NOMO-1 (cell line): Measurements from ENCODE around the gene TMEM125.

ENCODE experiments used
- DNase-seq, 2 experiments: peaks; one replicate each; lab custom pipeline; 2025; ENCODE audit not compliant: unreplicated experiment in 2 of 2; lab: John Stamatoyannopoulos, UW

TMEM125 gene

GRCh38 chr1:43246466-43247213 is 23.1 kb upstream of the TMEM125 start:
- DNase-seq, result no peak

- DNase-seq, result no peak
Measured at GRCh38 chr1:43247256-43247921, 22.4 kb upstream of the TMEM125 start.

- no peak for DNase-seq
Measured at GRCh38 chr1:43250351-43250761, 19.4 kb upstream of the TMEM125 start.

- no peak for DNase-seq
Measured at GRCh38 chr1:43251024-43251423, 18.8 kb upstream of the TMEM125 start.

- DNase-seq, result no peak
Measured at GRCh38 chr1:43252225-43252624, 17.6 kb upstream of the TMEM125 start.

DNA sequence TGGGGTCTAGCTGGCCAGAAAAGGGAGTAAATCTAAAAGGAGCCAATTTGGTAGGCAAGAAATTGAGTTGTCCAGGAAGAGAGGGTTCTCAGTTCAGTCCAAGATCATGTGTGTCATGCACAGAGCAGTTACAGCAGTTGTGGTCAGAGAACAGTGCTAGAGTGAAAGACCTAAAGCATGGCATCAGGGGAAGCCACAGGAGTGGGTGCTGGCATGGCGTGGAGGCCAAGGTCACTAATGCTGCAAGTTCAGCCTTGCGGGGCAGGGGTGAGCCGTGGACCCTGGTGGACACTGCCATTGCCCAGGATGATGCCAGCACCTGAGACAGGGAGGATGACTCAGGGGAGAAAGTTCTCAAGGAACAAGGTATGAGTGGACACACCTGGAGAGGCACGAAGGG is 16.6 kb upstream of the TMEM125 start:
- no peak for DNase-seq

DNA sequence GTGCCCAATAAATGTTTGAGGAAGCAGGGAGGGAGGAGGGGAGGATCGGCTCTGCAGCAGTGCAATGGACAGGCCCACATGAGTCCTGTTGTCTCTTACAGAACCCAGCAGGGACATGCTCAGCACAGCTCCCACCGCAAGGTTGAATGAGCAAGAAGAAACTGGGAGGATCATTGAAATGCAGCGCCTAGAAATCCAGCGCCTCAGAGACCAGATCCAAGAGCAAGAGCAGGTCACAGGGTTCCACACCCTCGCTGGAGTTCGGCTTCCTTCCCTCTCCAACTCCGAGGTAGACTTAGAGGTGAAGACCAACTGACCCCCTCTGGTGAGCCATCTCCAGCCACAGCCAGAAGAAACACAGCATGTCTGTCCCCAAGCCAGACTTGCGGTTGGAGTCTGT is 15.9 kb upstream of the TMEM125 start:
- DNase-seq, result no peak

DNA sequence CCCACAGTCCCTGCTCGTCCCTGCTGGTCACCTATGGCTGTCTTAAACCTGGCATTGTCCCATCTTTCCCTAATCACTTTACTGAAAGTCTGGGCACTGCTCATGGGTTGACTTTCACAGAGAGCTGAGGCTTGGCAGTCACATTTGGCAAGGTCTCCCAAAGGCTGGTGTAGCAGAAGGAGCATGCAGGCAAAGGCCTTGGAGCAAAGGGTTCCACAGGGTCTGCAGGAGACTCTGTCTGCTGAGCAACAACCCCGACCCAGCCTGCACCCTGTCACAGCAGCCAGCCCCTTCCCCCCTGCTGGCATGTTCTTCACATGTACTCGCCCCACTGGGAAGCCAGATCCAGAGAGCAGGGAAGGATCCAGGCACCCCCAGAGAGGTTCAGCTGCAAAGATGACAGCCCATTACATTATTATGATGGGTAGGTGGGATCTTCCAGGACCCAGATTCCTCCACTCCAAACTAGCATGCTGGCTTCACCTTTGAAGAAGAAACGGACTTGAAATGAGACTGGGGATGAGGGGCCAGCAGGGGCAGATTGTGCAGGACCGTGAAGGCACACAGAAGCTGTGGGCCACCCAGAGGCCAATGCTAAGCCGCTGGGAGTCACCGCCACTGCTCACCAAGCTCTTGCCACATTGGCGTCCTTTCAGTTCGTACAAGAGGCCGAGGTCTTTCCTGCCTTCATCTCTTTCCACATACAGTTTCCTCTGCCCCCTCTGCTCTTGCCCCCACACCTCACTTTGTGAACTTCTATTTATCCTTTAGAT is 14.2 kb upstream of the TMEM125 start:
- DNase-seq, result no peak

DNA sequence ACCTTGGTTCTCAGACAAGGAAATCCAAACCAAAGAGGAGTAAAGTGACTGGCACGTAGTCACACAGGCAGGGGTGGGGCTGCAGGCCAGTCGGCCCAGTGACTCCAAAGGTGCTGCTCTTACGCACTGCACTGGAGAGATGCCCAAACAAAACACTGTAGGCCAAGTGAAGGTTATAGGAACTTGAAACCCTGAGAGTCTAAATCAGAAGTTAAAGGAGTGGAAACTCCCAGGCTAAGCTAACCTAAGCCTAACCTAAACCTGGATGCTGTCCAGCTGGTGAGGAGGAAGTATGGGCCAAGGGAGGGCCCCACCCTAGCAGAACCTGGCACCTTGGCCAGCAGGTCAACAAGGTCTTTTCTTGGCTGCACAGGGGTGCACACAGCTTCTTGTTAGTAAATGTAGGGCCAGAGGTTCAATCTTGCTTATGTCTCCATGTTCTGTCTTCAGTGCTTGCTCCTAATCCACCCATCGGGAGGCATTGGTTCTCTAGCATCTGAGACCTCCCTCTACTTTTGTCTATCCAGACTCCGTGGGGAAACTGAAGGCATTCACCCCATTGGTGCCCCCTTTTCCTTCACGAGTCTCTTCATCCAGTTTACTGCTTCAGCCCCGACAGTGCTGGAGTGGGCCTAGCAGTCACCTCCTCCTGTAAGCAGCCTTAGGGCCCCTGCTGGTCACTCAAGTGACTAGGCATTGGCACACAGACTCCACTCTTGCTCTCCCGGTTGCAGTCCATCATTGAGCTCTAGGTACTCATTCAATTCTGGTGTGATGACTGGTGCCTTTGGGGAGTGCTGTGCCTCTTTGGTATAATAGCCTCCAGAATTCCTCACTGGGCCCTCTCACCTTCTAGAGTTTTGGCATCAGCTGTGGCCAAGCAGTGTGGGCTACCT is 12.9 kb upstream of the TMEM125 start:
- DNase-seq, result no peak

GRCh38 chr1:43258370-43258769 is 11.4 kb upstream of the TMEM125 start:
- no peak for DNase-seq

DNA sequence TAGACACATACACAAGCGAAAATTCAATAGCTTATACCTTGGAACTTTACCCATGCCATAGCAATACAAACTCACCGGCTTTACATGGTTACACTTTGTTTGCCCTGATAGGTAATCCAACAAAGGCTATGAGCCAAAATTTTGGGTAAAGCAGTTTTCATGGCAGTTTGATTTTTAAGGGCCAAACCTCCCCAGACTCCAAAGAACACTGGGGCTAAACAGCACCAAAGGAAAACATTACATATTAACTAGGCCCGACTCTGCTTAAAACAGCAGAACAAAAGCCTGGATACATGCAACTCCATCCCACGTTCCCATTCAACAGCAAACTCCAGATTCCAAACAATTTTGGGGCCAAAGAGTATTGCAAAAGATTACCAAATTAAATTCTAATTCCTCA is 4.4 kb upstream of the TMEM125 start:
- DNase-seq, result no peak

DNA sequence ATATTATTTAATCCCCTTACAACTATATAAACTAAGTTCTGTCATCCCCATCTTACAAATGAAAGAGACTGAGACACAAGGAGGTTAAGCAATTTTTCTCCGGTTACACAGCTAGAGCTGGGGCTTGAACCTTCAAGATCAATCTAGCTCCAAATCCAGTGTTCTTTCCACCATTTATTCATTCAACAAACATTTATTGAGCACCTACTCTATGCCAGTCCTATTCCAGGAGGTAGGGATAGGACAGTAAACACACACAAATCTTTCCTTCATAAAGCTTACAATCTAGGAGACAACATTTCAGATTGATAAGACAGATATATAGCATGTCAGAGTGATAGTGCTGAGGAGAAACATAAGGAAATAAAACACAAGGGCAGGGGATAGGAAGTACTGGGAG is 2.9 kb upstream of the TMEM125 start:
- no peak for DNase-seq

- no peak for DNase-seq
Measured at GRCh38 chr1:43267291-43267805, 2.4 kb upstream of the TMEM125 start.

DNA sequence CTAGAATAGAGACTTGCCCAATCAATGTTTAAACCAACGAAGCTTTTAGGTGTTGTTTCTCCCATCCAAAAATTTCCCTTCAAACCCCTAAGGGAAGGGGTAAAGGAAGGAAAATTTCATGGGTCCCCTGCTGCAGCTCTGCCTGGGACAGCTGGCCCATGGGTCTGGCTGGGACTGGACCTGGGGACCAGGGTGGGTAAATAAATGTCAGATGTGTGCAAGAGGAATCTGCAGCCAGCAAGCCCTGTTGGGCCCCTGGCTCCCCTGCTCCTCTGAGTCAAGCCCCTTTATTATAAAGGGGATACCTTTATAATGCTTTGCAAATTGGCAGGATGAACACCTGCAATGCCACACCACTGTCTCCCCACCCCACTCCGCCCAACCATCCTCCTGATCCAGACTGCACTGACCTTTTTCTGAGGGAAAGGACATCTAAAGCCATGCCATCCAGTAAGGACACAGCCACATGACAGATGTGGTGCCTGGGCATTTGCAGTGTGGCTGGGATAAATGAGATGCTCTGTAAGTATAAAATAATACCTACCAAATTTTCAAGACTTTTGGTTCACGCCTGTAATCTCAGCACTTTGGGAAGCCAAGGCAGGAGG is 1.9 kb upstream of the TMEM125 start:
- no peak for DNase-seq

DNA sequence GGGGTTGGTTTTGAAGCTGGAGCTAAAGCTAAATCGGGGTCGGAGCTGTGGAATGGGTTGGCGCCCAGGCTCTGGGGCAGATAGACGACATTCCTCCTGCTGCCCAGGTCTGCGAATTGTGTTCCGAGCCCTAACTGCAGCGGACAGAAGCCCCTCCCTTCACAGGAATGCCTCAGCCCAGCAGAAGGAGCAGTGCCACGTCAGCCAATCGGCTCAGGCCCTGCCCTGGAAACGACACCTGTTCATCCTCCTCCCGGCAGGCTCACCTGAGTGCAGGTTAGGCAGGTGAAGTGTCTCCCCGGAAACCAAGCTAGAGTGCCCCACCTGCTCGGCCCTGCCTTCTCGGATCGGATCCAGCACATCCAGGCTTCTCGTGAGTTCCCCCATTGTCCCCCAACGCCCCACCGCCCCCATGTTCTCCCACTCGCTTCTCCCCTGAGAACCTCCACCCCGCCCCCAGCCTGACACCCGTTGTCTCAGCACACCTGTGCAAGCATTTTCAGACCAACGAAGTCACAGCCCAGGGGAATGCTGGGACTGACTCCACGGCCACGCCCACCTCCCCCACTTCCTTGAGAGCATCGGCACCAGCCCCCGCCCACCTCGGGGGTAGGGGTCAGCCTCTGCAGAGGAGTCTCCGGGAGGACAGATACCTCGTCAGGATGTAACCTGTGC is 775 bp downstream of the TMEM125 start:
- no peak for DNase-seq

DNA sequence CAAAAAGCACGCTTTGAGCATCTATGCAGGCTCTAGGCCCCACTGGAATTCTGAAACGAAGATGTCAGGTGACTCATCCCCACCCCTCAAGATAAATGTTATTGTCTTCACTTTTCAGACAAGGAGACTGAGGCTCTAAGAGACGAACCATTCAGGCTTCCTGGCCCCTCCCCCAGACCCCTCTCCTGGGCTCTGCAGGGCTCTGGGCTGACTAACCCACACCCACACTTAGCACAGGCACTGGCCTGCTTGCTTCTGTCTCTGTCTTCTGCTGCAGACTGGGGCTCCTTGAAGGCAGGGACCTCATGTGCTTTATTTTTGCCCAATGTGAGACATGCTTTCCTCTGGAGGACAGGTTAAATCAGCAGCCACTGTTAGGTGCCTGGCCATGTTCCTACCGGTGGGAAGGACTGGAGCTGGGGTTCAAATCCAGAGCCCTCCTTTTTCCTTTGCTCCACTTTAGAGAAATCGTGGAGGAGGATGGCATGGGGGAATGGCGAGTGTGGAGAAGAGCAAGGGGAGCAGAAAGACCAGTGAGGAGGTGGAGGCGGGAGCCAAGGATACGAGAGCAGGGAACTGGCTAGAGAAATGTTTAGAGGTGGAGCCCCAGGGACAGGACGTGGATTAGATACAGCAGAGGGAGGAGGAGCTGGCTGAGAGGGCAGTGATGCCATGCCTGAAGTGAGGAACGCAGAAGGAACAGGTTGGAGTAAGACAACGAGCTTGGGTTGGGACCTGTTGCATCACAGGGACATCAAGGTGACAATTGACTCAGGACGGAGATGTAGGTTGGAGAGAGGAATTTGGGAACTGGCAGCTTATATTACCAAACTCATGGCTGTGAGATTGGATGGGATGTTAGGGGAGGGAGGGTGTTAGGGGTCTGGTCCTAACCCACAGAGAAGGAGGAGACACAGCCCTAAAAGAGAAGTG is 1.7 kb downstream of the TMEM125 start:
- no peak for DNase-seq

DNA sequence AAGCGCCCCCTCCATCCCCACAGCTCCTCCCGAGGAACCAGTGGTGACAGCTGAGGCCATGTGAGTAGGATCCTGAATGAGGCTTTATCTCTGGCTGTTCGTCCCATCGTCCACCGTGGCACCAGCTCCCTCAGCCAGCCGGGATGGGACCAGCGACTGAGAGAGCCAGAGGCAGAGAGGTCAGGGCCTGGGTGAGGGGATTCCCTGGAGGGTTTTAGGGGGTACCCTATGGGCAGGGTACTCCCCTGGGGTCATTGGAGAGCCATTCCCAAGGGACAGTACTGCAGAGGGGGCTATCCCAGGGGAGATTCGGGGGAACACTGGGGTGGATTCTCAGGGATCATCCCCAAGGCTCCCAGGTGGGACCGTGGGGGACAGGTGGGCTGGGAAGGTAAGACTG is 2.4 kb downstream of the TMEM125 start:
- no peak for DNase-seq
